GM21515 (cell line): ENCODE results near the gene PKNOX2.

Experiments
- ATAC-seq: cut with Tn5 transposase; IDR thresholded peaks from one replicate; pipeline ENCODE4 v1.9.1; 2021; ENCODE audit not compliant: unreplicated experiment

Gene PKNOX2

DNA sequence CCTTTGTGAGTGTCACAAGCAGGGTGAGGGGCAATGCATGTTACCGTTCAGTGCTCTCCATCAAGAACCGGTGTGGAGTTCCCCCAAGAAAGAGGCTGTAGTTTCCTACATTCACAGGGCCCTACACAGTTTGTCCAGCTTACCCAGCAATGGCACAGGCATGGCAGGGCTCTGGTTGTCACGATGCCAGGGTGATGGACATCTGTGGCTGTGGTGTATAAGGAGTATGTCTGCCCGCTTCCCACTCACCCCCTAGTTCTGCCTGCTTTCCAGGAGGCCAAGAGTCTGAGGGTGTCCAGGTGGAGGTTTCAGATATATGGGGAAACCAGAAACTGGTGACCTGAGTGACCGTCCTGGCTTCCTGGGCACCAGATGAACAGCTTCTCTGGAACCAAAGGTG is 116.1 kb downstream of the PKNOX2 start:
- ATAC-seq = no peak

DNA sequence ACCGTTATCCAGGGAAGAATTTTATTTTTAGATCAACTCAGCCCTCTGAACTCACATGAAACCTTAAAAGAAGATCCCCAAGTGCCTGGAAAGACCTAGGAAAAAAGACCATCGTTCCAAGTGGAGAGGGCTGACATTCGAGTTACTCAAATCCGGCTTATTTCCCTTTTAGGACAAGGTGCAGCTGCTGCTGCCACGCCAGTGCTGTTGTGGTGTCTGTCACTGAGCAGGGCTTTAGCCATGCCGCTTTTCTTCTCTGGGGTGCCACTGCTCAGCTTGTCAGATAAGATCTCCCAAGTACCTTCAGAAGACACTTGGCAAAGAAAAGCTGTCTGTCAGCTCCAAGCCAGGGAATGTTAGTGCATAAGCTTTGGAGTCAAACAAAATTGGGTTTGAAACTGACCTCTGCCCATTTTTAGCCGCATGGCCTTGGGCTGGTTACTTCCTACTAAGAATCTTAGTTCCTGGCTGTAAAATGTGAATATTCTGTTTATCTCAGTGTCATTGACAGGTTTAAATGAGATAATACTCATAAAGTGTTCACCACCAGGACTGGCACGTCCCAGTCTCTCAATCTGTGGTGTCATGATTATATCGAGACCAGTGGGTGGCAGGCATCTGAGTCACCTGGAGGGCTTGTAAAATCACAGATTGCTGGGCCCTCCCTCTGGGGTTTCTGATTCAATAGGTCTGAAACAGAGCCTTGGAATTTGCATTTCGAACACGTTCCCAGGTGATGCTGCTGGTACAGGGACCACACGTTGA is 117.5 kb downstream of the PKNOX2 start:
- ATAC-seq = no peak

DNA sequence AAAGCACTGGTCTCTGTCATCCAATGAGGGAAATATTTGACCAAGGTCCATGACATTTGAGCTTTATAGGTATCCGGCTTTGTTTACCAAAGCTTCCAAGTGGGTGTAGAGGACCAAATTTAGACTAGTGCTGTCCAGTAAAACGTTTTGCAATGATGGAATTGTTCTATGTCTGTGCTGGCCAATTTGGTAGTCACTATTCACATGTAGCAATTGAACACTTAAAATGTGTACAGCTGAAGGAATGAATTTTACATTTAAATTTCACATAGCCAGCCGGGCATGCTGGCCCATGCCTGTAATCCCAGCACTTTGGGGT is 118.0 kb downstream of the PKNOX2 start:
- ATAC-seq = no peak

DNA sequence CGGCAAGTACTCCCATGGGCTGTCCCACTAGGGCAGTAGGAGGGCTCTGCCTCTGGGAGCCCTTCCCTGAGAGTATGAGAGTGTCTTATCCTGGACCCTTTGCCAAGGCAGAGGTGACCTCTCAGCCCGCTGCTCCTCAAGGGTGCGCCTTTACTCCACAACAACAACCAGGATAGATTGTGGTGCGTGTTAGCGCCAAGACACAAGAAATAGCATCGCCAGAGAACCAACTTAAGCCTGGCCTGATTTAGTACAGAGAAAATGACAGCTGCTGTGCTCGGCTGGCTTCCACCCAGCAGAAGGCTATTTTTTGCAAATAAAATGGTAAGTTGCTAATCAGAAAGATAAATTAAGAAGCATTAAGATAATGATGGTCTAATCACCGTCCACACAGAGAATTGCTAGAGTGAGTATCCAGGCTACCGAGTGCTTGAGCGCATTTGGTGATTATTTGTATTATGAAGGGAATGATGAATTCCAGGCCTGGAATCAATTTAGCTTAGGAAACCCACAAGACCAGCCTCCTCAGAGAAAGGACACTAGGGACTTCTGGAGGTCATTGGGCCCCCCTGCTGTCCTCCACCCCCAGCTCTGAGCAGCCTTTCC is 119.8 kb downstream of the PKNOX2 start:
- no peak for ATAC-seq

DNA sequence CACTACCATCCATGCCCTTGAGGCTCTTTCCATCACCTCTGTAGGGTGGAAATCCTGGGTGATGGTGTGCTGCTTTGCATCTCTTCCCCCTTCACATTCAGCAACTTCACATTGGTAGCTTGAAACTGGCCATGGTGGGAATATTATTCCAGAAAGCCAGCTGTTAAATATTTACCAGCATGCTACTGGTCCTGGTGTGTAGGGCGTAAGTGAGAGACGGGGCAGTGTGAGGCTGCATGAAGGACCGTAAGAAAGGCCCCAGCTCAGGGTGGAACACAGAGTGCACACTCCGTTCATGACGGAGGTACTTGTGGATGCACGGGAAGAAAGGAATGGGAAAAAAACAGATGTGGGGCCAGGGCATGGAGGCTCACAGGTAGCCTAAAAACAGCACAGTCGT is 121.3 kb downstream of the PKNOX2 start:
- ATAC-seq = no peak

DNA sequence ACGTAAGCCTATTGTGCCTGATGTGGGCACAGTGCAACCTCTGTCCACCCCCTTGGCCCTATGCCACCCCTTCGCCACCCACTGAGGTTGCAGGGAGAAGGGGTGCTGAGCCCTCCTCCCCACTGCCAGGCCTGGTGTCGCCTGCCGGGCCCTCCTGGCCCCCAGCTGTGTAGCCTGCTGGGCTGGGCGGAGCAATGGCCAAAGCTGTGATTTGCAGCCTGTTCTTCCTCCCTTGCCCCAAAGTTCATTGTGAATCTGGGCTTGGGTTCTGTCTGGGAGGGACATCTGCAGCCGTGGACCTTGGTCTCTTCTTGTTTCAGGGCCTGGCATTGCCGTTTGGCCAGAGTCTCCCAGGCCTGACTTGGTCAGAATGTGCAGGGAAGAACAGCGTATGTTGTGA is 121.9 kb downstream of the PKNOX2 start:
- no peak for ATAC-seq

DNA sequence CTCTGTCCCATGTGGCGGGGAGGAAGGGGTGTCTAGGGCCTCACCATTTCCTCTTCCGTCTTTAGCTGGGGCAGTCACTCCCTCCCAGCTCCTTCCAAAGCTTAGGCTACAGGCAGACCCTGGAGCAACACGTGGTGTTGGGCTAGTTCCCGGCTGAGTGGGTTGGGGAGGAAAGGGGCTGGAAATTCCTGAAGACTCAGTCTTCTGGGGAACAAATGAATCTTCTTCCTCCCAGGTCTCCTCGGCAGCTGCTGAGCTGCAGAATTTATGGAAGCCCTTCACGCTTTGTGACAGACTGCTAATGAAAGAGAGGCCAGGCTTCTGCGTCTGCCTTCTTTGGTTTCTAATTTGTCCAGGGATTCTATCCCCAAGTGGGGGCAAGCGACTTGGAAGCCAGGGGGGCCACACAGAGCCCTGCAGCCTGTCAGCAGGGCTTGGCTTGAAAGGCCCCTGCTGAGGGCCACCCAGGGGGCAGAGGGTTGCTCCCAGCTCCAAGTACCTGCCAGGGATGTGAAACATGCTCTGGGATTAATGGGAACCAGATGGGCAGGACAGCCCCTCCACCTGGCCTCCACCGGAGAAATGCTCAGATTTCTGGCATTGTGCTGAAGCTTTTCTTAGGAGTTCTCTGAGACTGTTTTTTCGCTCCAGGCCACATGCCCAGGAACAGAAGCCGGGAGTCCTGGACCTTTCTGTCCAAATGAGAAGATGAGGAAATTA is 123.1 kb downstream of the PKNOX2 start:
- ATAC-seq = no peak

DNA sequence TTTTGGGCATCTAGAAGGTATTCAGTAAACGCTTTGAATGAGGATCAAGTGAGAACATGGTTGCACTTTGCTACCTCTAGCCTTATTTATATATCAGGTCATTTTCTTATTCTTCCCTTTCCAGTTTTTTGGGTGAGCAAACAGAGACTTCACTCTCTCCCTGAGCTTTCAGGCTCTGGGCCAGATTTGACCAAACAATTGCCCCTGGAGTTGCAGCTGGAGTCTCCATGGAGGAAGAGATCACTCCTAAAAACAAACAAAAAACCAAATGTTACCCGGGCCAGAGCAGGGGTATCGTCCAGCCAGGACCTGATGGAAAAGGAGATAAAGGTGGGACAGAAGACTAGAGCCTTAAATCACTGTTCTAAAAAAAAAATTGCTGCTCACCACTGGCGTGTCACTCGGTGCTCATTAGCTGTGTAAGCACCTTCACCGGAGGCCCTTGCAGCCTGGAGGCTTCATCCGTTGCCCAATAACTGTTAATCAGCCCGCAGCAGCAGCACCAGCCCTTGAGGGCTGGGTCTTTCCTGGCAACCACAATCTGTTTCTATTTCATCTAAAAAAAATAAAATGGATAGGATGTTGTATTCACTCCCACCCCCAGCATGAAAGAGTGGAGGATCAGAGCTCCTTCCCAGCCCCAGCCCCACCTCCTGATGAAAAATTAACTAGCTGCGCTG is 125.0 kb downstream of the PKNOX2 start:
- no peak for ATAC-seq

DNA sequence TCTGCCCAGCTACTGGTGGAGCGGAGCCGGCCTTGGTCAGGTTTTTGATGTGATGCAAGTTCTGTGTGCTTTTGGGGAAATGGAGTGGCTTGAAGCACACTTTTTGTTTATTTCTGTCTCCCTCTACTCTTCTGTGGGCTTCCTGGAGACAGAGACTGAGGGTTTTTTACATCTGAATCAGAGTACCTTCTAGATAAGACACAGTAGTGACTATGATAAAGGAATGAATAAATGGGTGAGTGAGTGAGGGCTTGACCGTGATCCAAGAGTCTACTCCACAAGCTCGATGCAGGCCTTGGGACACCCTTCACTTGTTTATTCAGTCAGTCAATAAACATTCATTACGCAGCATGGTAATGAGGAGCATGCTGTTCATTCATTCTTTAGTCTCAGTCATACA is 125.7 kb downstream of the PKNOX2 start:
- ATAC-seq = no peak

DNA sequence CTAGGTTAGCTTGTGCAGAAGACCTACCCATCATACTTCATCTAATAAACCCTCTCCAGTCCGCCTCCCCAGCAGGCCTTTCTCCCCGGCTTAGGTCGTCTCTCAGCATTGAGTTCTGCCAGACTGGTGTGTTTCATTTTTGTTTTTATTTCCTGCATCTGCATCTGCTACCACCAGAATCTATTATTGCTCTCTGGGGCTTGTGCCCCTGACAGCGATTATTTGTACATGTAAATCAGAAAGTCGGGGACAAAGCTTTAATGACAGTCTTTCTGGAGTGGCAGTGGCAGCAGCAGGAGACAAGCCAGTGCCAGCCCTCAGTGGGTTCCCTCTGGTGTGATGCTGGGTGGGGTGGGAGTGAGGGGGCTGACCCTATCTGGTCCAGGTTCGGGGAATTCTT is 127.5 kb downstream of the PKNOX2 start:
- no peak for ATAC-seq

DNA sequence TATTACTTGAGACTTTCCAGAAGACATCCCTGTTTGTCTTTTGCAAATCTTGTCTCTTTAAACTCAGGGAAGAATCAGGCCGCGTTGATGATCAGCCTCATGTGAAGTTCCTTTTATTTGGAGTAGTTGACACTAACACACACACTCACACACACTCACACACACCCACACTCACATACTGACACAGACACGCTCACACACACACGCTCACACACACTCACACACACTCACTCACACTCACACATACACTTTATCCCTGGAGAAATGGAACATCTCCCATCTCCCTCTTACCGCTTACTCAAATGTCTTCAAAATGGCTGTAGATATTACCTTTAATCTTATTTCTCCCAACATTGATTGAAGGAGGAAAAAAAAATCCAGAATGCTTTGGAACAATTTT is 129.0 kb downstream of the PKNOX2 start:
- no peak for ATAC-seq

DNA sequence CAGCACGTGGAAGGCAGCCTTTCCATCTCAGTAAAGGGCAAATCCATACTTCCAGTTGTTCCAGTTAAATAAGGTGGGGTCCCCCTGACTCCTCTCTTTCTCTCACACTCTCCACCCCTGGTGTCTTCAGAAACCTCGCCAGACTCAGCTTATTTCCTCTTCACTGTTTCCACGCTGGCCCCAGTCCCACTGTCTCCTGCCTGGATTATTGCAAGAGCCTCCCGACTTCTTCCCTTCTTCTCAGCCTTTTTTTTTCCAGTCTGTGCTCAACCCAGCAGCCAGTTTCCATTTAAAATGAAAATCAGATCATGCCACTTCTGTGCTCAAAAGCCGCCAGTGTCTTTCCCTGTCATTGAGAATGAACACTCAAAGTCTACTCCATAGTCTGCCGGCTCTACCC is 131.4 kb downstream of the PKNOX2 start:
- ATAC-seq = no peak

DNA sequence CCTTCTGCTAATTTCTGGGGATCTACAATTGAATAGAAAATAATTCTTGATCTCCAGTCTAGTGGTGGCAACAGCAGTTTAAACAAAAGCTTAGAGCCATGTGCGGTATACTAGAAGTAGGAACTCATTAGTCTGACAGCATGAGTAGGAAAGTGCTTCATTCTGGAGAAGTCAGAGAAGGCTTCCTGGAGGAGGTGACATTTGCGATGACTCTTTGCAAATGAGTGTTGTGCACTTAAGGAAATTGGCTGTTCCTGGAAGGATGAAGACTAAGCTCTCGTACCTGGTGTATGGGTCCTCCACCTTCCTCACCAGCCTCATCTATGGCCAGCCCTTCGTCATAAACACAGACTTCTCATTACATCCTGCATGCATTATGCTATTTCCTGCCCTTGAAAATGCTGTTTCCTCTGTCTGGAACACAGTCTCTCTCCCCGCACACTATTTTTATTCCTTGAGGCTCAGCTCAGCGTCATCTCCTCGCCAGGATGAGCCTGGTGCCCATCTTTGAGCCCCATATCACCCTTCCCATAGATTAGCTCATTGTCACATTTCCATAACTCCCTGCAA is 132.9 kb downstream of the PKNOX2 start:
- no peak for ATAC-seq

DNA sequence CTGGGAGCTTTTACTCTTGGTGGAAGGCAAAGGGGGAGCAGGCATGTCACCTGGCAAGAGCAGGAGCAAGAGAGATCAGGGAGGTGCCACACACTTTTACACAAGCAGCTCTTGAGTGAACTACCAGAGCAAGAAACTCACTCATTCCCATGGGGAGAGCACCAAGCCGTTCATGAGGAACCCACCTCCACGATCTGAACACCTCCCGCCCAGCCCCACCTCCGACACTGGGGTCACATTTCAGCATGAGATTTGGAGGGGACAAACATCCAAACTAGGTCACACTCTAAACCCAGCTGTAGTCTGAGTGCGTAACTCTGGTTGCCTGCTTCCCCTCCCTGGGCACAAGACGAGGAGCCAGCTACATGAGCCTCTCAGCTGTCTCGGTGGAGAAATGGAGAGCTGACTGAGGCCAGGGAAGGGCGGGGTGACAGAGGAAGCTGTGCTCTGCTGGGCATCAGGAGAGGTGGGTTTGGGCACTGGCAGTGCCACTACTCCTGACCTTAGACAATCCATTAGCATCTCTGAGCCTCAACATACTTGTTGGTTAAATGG is 134.6 kb downstream of the PKNOX2 start:
- ATAC-seq = no peak

DNA sequence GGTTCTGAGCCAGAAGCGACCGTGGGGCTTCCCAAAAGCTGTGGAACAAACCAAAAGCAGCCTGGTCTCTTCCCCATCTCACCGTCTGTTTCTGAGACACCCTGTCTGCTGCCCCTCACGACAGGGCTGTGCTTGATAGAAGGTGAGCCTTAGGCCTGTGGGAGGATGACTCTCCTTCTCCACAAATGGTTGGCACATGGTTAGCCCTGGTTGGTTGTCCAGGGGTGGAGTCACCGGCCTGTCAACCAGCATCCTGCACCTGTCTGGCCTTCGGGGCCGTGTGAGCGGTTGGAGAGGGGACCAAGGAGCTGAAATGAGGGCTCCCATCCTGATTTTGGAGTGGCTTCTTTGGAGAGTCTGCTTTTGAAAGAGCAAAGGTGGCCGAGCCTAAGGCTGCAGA is 135.3 kb downstream of the PKNOX2 start:
- ATAC-seq = no peak

DNA sequence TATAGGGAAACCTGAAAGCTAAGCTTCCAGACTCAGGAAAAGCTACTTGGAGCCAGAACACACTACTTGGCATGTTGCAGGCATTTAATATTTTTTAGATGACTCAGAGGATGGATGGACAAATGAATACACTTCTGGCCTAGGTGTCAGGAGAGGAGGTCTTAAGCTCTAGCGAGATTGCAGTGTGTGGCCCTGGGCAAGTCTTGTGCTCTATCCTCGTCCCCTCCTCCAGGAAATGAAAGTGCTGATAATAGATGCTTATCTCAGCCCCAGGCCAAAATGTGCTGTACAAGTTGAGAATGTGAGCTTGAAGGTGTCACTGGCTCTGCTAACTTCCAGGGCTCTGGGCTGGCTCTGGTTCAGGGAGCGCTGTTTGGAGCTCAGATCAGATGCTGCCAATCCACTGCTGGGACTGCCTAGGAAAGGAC is 136.3 kb downstream of the PKNOX2 start:
- no peak for ATAC-seq

DNA sequence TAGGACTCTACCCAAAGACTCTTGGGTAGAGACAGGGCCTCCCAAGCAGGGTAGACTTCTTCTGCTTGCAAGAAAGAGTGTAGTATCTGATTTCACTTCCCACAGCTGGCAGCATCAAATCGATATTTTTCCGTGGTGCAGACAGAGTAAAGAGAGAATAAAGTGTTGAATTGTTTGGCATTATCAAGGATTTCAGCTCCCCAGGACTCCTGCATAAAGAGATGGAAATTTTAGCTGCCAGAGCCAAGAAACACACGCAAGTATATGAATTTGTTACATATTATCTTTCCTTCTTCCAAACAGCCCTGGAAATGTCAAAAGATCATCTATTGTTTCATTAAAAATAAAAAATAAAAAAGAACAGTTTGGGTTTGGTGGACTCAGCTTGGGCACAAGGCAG is 136.8 kb downstream of the PKNOX2 start:
- ATAC-seq = no peak

DNA sequence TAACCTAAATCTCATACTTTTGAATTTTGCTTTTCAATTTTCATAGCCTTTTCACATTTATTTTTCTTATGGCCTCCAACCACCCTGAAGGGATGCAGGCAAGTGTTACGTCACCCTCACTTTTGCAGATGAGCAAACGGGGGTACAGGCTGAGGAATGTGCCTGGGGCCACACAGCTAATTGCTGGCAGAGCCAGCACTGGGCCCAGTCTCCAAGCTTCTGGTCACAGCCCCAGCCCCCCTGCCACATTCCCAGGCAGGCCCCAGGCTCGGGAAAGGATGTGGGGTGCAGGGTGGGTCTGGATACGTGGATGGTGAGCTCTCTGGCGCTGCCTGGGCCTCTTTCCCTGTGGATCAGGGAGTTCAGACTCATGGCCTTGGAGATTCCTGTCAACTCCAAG is 138.6 kb downstream of the PKNOX2 start:
- ATAC-seq = no peak

DNA sequence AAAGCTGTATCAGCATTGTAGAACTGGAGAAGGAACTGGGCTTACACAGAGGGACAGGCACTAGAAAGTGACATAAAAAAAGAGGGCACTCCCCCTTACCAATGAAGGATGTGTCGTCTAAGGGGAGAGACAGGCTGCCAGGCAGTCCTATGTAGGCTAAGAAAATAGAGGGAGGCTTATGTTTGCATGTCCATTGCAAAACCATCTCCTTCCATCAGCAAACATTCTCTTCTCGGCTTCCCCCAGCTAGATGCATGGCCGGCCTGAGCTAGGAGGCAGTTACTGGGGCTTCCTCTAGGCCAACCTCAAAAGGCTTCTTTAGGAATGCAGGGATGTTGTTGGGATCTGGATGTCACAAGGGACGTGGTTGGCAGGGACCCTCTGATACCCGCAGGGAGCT is 139.1 kb downstream of the PKNOX2 start:
- ATAC-seq = no peak

DNA sequence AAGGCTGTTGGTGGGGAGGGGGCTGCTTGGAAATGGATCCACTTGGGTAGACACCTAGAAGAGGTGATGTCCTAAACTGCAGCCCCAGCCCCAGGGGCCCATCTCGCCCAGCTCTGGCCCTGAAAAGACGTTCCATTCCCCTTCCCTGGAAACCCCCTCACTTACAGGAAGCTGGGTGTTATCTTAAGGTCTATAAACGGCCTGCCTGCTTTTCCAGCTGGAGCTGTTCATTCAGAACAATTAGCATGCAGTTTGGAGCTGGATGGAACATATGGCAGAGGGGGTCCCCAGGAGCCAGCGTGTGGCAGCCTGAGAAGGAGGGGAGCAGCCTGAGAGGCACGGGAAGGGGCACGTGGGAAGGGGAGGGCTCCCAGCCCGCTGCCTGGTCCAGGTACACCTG is 139.6 kb downstream of the PKNOX2 start:
- ATAC-seq = no peak

DNA sequence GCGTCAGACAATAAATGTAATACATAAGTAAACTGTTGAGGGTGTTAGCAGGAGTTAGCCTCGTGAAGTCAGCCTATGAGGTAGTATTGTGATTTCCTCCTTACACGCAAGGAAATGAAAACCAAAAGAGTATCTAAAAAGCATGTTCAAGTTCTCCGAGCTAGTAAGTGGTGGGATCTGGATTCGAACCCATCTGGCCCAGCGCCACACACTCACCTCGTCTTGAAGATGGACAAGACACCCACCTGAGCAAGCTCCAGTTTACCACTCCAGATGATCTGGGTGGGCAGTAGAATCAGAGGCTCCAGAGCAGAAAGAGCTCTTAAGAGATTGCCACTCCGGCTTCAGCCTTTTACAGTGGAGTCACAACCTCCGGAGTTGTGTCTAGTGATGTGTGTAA is 140.3 kb downstream of the PKNOX2 start:
- no peak for ATAC-seq
